NCI-H748 treated with DMSO at 0.1 percent for 48 hours (cell line): ENCODE results near the gene SSTR3.
"Not testable (repeated sequence)": the region's sequence is repeated elsewhere in the genome, so short reads cannot be mapped to it uniquely, and the experiment has no call there.

Experiments used
- DNase-seq: peaks from one replicate; lab custom pipeline; 2025; lab: John Stamatoyannopoulos, UW

Gene SSTR3

GRCh38 chr22:37242395-37242918, 30.2 kb upstream of the SSTR3 start:
- no peak for DNase-seq

GRCh38 chr22:37241351-37242142, 29.3 kb upstream of the SSTR3 start:
- no peak for DNase-seq

GRCh38 chr22:37240941-37241320, 28.7 kb upstream of the SSTR3 start:
- DNase-seq, result no peak

- no peak for DNase-seq
These were observed 28.1 kb upstream of the SSTR3 start for GRCh38 chr22:37240240-37240940.

GRCh38 chr22:37239336-37240239, 27.3 kb upstream of the SSTR3 start:
- no peak for DNase-seq

GRCh38 chr22:37237371-37238268, 25.3 kb upstream of the SSTR3 start:
- no peak for DNase-seq

- DNase-seq, result no peak
These were observed 23.8 kb upstream of the SSTR3 start for GRCh38 chr22:37235897-37236607.

- no peak for DNase-seq
These were observed 22.7 kb upstream of the SSTR3 start for GRCh38 chr22:37234736-37235711.

GRCh38 chr22:37233751-37234631, 21.7 kb upstream of the SSTR3 start:
- DNase-seq, result no peak

- DNase-seq, result not testable (repeated sequence)
These were observed 21.1 kb upstream of the SSTR3 start for GRCh38 chr22:37233371-37233750.

GRCh38 chr22:37232140-37232998, 20.1 kb upstream of the SSTR3 start:
- DNase-seq, result no peak

- no peak for DNase-seq
These were observed 19.3 kb upstream of the SSTR3 start for GRCh38 chr22:37231406-37232139.

GRCh38 chr22:37230673-37231405, 18.6 kb upstream of the SSTR3 start:
- no peak for DNase-seq

- no peak for DNase-seq
These were observed 17.8 kb upstream of the SSTR3 start for GRCh38 chr22:37229805-37230672.
